Mammary epithelial cell (primary cell): ENCODE results near the gene FAF2.

ENCODE experiments used
- CTCF ChIP-seq, 2 donors: IDR thresholded peaks in 1 of 2; conservative IDR thresholded peaks in 1 of 2; 2 replicates each; pipeline ENCODE4 v1.5.1; 2011 to 2012; ENCODE audit warnings: inconsistent platforms in 2 of 2, low read length in 2 of 2, mild to moderate bottlenecking in 2 of 2, control low read depth in 1 of 2, low read depth in 1 of 2; ENCODE audit not compliant: insufficient read depth in 1 of 2; ENCODE audit errors: extremely low read depth in 1 of 2
- EZH2 ChIP-seq: IDR thresholded peaks from 2 replicates; pipeline ENCODE4 v1.6.1; 2012; ENCODE audit warnings: low read length, inconsistent platforms, borderline replicate concordance

GRCh38 chr5:176470539-176470938 lies 22.4 kb downstream of the FAF2 start:
- no peak for TF ChIP-seq CTCF (conservative IDR thresholded peaks at IDR 0.05 in 1 of 2, IDR thresholded peaks at IDR 0.05 in 1 of 2; ENCODE audit: extremely low read depth in 1 of 2, insufficient read depth in 1 of 2, low read depth in 1 of 2, low read length in 2 of 2)
- TF ChIP-seq EZH2 = no peak
